Breast epithelium (tissue), 3 donors: Measurements from ENCODE around the gene SCN1B.
A peak's percentile ranks its signal among the peaks of the same experiment; 100 is the strongest.

Experiments used
- POLR2A ChIP-seq: fragments of 450-650 bp; IDR thresholded peaks from one replicate; pipeline ENCODE4 v1.6.1; 2016; ENCODE audit warnings: antibody characterized with exemption, mild to moderate bottlenecking, moderate library complexity
- POLR2AphosphoS5 ChIP-seq, 3 donors: sonication (generic); formaldehyde crosslinking; IDR thresholded peaks; one replicate each; pipeline ENCODE4 v1.6.1; 2017; ENCODE audit warnings: antibody characterized with exemption in 3 of 3
- TF ChIP-seq, protein P1 (sequence below), 3 donors: fragments of 450-650 bp; IDR thresholded peaks; one replicate each; pipeline ENCODE4 v1.5.1; 2016 to 2017; ENCODE audit warnings: antibody characterized with exemption in 3 of 3, mild to moderate bottlenecking in 3 of 3, moderate library complexity in 3 of 3

DNA sequence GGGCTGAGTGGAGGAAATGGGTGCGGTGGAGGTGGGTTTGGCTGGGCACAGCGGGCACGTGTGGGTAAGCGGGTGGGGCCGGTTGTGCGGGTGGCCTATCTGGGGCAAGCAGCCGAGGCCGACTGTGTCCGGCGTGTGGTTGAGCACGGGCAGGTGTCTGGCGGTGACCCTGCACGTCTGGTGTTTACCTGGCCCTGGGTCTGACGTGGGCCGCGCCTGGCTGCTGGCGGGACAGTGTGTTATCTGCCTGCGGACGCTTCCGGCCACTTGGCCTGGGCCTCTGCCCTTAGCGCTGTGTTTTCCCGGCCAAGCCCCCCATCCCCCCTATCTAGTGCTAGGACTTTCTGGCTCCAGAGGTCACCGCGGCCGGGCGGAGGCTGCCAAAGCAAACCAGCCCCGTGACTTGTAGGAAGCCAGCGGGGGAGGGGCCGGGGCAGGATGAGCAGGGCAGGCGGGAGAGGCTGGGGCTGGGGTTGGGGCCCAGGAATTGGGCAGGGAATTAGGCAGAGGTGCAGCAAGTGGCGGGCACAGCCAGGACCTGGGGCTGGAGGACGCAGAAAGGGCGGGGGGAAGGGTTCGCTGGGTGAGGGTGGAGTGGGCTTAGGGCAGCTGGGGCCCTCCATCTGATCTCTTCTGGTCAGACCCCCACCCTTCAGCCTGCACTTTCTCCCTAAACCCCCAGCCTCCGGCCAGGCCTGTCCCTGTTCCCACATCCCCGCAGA is 10.7 kb downstream of the SCN1B start:
- TF ChIP-seq, protein P1, sequence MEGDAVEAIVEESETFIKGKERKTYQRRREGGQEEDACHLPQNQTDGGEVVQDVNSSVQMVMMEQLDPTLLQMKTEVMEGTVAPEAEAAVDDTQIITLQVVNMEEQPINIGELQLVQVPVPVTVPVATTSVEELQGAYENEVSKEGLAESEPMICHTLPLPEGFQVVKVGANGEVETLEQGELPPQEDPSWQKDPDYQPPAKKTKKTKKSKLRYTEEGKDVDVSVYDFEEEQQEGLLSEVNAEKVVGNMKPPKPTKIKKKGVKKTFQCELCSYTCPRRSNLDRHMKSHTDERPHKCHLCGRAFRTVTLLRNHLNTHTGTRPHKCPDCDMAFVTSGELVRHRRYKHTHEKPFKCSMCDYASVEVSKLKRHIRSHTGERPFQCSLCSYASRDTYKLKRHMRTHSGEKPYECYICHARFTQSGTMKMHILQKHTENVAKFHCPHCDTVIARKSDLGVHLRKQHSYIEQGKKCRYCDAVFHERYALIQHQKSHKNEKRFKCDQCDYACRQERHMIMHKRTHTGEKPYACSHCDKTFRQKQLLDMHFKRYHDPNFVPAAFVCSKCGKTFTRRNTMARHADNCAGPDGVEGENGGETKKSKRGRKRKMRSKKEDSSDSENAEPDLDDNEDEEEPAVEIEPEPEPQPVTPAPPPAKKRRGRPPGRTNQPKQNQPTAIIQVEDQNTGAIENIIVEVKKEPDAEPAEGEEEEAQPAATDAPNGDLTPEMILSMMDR (IDR thresholded peaks at IDR 0.05) = no peak
- TF ChIP-seq POLR2A (no peak), POLR2AphosphoS5 (IDR thresholded peaks at IDR 0.05) (peak; percentile 34 to 89 (median 75))
